Naive thymus-derived CD4-positive, alpha-beta T cell (primary cell): Measurements from ENCODE around the gene SHC3. TPM values are rescaled to one million over a fixed set of nuclear protein-coding genes. Genes with fewer than 3 reads are reported as not detected.
"Not testable (repeated sequence)": the region's sequence is repeated elsewhere in the genome, so short reads cannot be mapped to it uniquely, and the experiment has no call there.

Experiments used
- ATAC-seq: fragments of 150-1000 bp; cut with Tn5 transposase; 2 replicates; pipeline ENCODE4 v1.10.0; 2021; ENCODE audit warnings: mild to moderate bottlenecking, moderate library complexity
- CTCF ChIA-PET: fragments of 350-600 bp; sonication (Branson Sonifier 250); formaldehyde crosslinking; loops from one replicate; lab custom pipeline; 2021; ENCODE audit warnings: antibody characterized with exemption; lab: Charles Lee
- POLR2A ChIA-PET: fragments of 350-600 bp; sonication (Branson Sonifier 250); formaldehyde crosslinking; loops from one replicate; lab custom pipeline; 2021; ENCODE audit warnings: antibody characterized with exemption, inconsistent platforms; lab: Charles Lee
- DNase-seq, 9 donors: peaks; one replicate each; pipeline versions ENCODE4 v3.0.0 to v3.0.0-alpha.2; 2020 to 2022; ENCODE audit warnings: mixed read lengths in 1 of 9
- H3K27ac ChIP-seq: one replicate; pipeline ENCODE4 v1.7.0; 2013; ENCODE audit warnings: mild to moderate bottlenecking, low read depth, low read length, moderate library complexity
- H3K27me3 ChIP-seq, 2 donors: one replicate each; pipeline ENCODE4 v1.7.0; 2013; ENCODE audit warnings: low read length in 2 of 2, mild to moderate bottlenecking in 2 of 2, moderate library complexity in 2 of 2; ENCODE audit not compliant: control insufficient read depth in 2 of 2, insufficient read depth in 2 of 2
- H3K36me3 ChIP-seq, 3 experiments: 1 replicate in 2 of 3; 2 replicates in 1 of 3; pipeline ENCODE4 v1.7.0; 2013; ENCODE audit warnings: low read length in 3 of 3, mild to moderate bottlenecking in 3 of 3, moderate library complexity in 1 of 3; ENCODE audit not compliant: insufficient read depth in 3 of 3, control insufficient read depth in 2 of 3
- H3K4me1 ChIP-seq, 2 donors: one replicate each; pipeline ENCODE4 v1.7.0; 2013; ENCODE audit warnings: low read length in 2 of 2, mild to moderate bottlenecking in 2 of 2, moderate library complexity in 1 of 2; ENCODE audit not compliant: control insufficient read depth in 2 of 2, insufficient read depth in 2 of 2
- H3K4me3 ChIP-seq: 2 replicates; pipeline ENCODE4 v1.7.0; 2013; ENCODE audit warnings: mild to moderate bottlenecking, low read length
- H3K9me3 ChIP-seq, 3 experiments: 1 replicate in 2 of 3; 2 replicates in 1 of 3; pipeline ENCODE4 v1.7.0; 2013; ENCODE audit warnings: low read length in 3 of 3; ENCODE audit not compliant: control insufficient read depth in 2 of 3
- H3K27ac Mint-ChIP-seq, 9 donors: one replicate each; pipeline ENCODE4 v1.8.0; 2020 to 2022; ENCODE audit warnings: mixed read lengths in 9 of 9, mild to moderate bottlenecking in 8 of 9, moderate library complexity in 5 of 9, inconsistent platforms in 2 of 9
- H3K27me3 Mint-ChIP-seq, 5 donors: one replicate each; pipeline ENCODE4 v1.8.0; 2021 to 2022; ENCODE audit warnings: mixed read lengths in 5 of 5, mild to moderate bottlenecking in 1 of 5
- H3K36me3 Mint-ChIP-seq, 5 donors: one replicate each; pipeline ENCODE4 v1.8.0; 2020 to 2022; ENCODE audit warnings: mixed read lengths in 5 of 5, mild to moderate bottlenecking in 3 of 5, inconsistent platforms in 1 of 5
- H3K4me1 Mint-ChIP-seq, 7 donors: one replicate each; pipeline ENCODE4 v1.8.0; 2020 to 2022; ENCODE audit warnings: mixed read lengths in 7 of 7, mild to moderate bottlenecking in 3 of 7, inconsistent platforms in 1 of 7
- H3K4me3 Mint-ChIP-seq, 10 donors: one replicate each; pipeline ENCODE4 v1.8.0; 2020 to 2022; ENCODE audit warnings: mild to moderate bottlenecking in 10 of 10, mixed read lengths in 10 of 10, moderate library complexity in 6 of 10, inconsistent platforms in 2 of 10
- H3K9me3 Mint-ChIP-seq, 11 donors: one replicate each; pipeline ENCODE4 v1.8.0; 2020 to 2022; ENCODE audit warnings: mixed read lengths in 11 of 11, mild to moderate bottlenecking in 4 of 11, inconsistent platforms in 1 of 11, moderate library complexity in 1 of 11
- intact Hi-C, 2 donors: fragments of 100-400 bp; cut with micrococcal nuclease; formaldehyde crosslinking; loops; one replicate each; pipeline ENCODE4 v1.15.1; 2023
- polyA plus RNA-seq, 2 donors: library from polyadenylated mRNA; unstranded; fragments of 300-500 nt; fragmentation: Illumina TruSeq; gene quantifications; one replicate each; pipeline ENCODE4 v1.2.3, GENCODE V29; 2021
- total RNA-seq, 6 experiments: library from RNA in 5 of 6; stranded (reverse) in 5 of 6; gene quantifications; 1 replicate in 5 of 6; 2 replicates in 1 of 6; pipeline ENCODE4 v1.2.3 and lab custom pipeline; 2021 to 2026

SHC3 gene
- total and polyA plus RNA-seq, 7 experiments from 2014 or later = 0.02 to 0.11 (median 0.07) TPM; not detected in 3

DNA sequence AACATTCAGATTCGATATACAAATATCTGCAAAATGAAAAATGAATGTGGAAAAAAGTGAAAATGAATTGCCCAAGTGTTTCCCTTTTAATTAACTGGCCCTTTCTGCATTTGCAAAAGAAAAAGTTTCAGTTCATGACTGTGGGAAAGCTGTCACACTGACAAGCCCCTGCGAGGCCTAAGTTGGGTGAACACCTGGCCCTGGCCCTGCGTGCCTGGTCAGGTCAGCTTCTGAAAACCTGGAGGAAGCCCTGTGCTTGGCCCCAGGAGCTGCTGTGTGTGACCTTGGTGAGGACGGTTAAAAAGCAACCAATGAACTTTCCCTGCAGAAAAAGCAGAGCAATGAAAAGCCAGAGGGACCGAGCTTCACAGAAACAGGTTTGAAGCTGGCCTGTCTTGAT is 41.0 kb upstream of the SHC3 start:
- no peak for ATAC-seq
- Mint-ChIP-seq H3K9me3 (no peaks in the 10 kb centered on the region), H3K4me1 (no peaks in the 10 kb centered on the region), H3K4me3 (no peak overlapping the region), H3K27ac (no peak overlapping the region), H3K27me3 (peaks cover 0 to 8% (median 3%) of the 10 kb centered on the region in 5 donors), H3K36me3 (peaks cover 0 to 2% (median 0%) of the 10 kb centered on the region in 5 donors)
- ChIA-PET CTCF (no interaction called here), POLR2A (no interaction called here)
- H3K27ac ChIP-seq = no peak overlapping the region
- H3K27me3 ChIP-seq = no peaks in the 10 kb centered on the region
- no peaks in the 10 kb centered on the region for H3K36me3 ChIP-seq
- H3K4me3 ChIP-seq = no peak overlapping the region
- intact Hi-C loops = no loop called here
- H3K4me1 ChIP-seq = no peaks in the 10 kb centered on the region
- DNase-seq = no peak
- no peaks in the 10 kb centered on the region for H3K9me3 ChIP-seq

DNA sequence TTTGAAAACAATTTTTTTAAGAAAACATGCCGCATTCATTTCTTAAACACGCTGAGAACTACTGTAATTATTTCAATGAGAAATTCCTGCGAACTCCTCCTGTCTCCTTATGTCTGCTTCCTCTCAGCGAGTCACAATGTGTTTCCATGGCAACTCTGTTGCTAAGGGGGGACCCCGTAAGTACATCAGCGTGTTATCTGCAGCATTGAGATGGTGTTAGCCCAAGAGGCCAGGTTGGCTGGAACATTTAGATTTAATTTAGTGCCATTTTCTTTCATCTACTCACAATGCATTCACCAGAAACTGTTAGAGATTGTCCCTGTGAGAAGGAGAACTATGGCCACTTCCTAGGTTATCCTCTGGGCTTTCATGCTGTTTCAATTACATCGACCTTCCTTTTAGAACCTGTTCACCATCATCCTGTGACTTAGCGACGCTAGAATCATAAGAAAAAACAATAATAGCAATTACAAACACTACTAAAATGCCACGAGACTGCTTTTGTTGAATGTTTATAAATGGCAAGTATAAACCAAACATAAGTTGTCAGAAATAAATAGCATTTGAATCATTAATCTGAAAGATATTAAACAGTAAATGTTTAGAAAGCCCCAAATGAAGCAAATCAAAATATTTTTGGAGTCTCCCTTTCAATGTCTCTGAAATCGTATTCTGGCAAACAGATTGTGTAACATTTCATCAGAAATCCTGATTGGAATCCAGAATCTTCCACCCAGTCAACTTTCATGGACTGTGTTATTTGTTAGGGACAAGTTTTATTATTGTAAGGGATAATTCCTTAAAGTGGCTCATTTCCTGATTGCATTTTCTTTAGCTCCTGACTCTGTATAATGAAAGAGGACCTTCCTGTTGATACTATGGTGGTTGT is 39.7 kb upstream of the SHC3 start:
- Mint-ChIP-seq H3K36me3 (peaks cover 0 to 5% (median 0%) of the 10 kb centered on the region in 5 donors), H3K4me1 (no peaks in the 10 kb centered on the region), H3K27me3 (peaks cover 0 to 8% (median 6%) of the 10 kb centered on the region in 5 donors), H3K9me3 (no peaks in the 10 kb centered on the region), H3K27ac (no peak overlapping the region), H3K4me3 (no peak overlapping the region)
- H3K4me1 ChIP-seq = no peaks in the 10 kb centered on the region
- H3K27ac ChIP-seq = no peak overlapping the region
- CTCF ChIA-PET = no interaction called here
- POLR2A ChIA-PET = no interaction called here
- H3K4me3 ChIP-seq = no peak overlapping the region
- DNase-seq (no peak), ATAC-seq (no peak)
- intact Hi-C loops = no loop called here
- H3K27me3 ChIP-seq = no peaks in the 10 kb centered on the region
- H3K36me3 ChIP-seq = no peaks in the 10 kb centered on the region
- no peaks in the 10 kb centered on the region for H3K9me3 ChIP-seq

DNA sequence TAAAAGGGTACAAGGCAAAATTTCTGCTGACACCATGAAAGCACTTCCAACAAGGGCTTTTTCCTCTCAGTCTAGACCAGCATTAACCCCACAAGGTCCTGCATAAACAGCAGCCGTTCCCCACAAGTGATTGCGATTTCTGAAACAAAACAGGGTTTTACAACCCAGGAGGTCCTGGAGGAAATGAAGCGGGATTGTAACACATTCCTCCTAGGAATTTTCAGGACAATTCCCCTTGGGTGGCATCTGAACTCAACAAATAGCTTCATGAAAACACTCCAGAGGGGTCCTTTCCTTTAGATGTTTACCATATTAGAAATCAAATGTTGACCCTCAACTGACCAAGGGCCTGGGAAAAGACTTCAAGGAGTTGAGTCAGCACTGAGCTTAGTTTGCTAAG is 36.7 kb upstream of the SHC3 start:
- no peaks in the 10 kb centered on the region for H3K4me1 Mint-ChIP-seq
- no peaks in the 10 kb centered on the region for H3K4me1 ChIP-seq
- H3K4me3 Mint-ChIP-seq = no peak overlapping the region
- no peak for DNase-seq
- H3K9me3 Mint-ChIP-seq = peaks cover 0 to under 1% (median 0%) of the 10 kb centered on the region in 11 donors
- H3K27me3 Mint-ChIP-seq = peaks cover 0 to 8% (median 6%) of the 10 kb centered on the region in 5 donors
- intact Hi-C loops = no loop called here
- no peak overlapping the region for H3K27ac Mint-ChIP-seq
- no peaks in the 10 kb centered on the region for H3K36me3 ChIP-seq
- ATAC-seq = no peak
- no peak overlapping the region for H3K27ac ChIP-seq
- no peaks in the 10 kb centered on the region for H3K27me3 ChIP-seq
- ChIA-PET CTCF (no interaction called here), POLR2A (no interaction called here)
- no peak overlapping the region for H3K4me3 ChIP-seq
- H3K9me3 ChIP-seq = no peaks in the 10 kb centered on the region
- H3K36me3 Mint-ChIP-seq = peaks cover 0 to 7% (median under 1%) of the 10 kb centered on the region in 5 donors

DNA sequence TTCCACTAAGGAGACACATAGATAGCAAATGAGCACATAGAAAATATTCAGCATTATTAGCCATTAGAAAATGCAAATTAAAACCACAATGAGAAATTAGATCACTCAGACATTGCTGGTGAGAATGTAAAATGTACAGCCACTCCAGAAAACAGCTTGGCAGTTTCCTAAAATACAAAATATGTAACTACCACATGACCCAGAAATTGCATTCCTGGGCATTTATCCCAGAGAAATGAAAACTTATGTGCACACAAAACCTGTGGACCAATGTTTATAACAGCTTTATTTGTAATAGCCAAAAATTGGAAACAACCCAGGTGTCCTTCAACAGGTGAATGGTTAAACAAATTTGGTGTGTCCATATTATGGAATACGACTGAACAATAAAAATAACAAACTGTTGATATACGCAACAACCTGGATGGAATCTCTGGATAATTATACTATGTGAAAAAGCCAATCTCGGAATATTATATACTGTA is 34.8 kb upstream of the SHC3 start:
- ChIA-PET POLR2A (no interaction called here), CTCF (no interaction called here)
- Histone ChIP-seq H3K4me3 (no peak overlapping the region), H3K27me3 (no peaks in the 10 kb centered on the region), H3K9me3 (no peaks in the 10 kb centered on the region), H3K4me1 (no peaks in the 10 kb centered on the region), H3K27ac (no peak overlapping the region), H3K36me3 (no peaks in the 10 kb centered on the region)
- Mint-ChIP-seq H3K4me3 (no peak overlapping the region), H3K36me3 (peaks cover 0 to 7% (median 2%) of the 10 kb centered on the region in 5 donors), H3K4me1 (no peaks in the 10 kb centered on the region), H3K9me3 (peaks cover 0 to 2% (median 0%) of the 10 kb centered on the region in 11 donors), H3K27me3 (peaks cover 0 to 8% (median 6%) of the 10 kb centered on the region in 5 donors), H3K27ac (no peak overlapping the region)
- DNase-seq (no peak), ATAC-seq (no peak)
- intact Hi-C loops = no loop called here

DNA sequence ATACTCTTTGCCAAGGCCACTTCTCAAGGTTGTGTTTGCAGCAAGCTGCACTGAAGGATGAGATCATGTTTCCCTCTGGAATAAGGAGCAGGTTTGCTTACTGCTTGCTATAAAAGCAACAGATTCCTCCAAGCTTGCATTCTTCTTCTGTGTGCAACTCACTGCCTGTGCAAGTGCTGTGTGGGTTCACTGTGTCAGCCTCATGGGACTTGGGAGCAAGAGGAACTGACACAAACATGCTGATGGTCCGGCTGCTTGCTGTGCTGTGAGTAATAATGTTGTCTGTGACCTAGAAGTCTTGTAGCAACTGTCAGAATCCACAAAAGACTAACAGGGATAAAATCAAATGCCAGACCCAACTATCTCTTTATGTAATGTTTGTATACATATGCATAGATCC is 33.6 kb upstream of the SHC3 start:
- Histone ChIP-seq H3K4me3 (no peak overlapping the region), H3K4me1 (no peaks in the 10 kb centered on the region), H3K9me3 (no peaks in the 10 kb centered on the region), H3K27me3 (no peaks in the 10 kb centered on the region), H3K36me3 (no peaks in the 10 kb centered on the region), H3K27ac (no peak overlapping the region)
- peaks cover 0 to 2% (median 0%) of the 10 kb centered on the region in 11 donors for H3K9me3 Mint-ChIP-seq
- no peak for ATAC-seq
- intact Hi-C loops = no loop called here
- ChIA-PET POLR2A (no interaction called here), CTCF (no interaction called here)
- H3K4me1 Mint-ChIP-seq = no peaks in the 10 kb centered on the region
- no peak for DNase-seq
- peaks cover 0 to 8% (median 6%) of the 10 kb centered on the region in 5 donors for H3K27me3 Mint-ChIP-seq
- no peak overlapping the region for H3K27ac Mint-ChIP-seq
- H3K4me3 Mint-ChIP-seq = no peak overlapping the region
- peaks cover 0 to 7% (median 2%) of the 10 kb centered on the region in 5 donors for H3K36me3 Mint-ChIP-seq

DNA sequence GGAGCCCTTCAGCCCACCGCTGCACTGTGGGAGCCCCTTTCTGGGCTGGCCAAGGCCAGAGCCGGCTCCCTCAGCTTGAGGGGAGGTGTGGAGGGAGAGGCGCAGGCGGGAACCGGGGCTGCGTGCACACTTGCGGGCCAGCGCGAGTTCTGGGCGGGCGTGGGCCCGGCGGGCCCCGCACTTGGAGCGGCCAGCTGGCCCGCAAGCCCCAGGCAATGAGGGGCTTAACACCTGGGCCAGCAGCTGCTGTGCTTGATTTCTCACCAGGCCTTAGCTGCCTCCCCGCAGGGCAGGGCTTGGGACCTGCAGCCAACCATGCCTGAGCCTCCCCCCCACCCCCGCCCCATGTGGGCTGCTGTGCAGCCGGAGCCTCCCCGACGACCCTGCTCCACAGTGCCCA is 30.7 kb upstream of the SHC3 start:
- CTCF ChIA-PET, H3K4me3 ChIP-seq, H3K27ac Mint-ChIP-seq, intact Hi-C loops, H3K27ac ChIP-seq, H3K9me3 Mint-ChIP-seq, H3K4me1 Mint-ChIP-seq, ATAC-seq, DNase-seq, POLR2A ChIA-PET, H3K4me3 Mint-ChIP-seq, H3K27me3 ChIP-seq, H3K9me3 ChIP-seq, H3K36me3 ChIP-seq, H3K27me3 Mint-ChIP-seq, H3K4me1 ChIP-seq, H3K36me3 Mint-ChIP-seq: not testable (repeated sequence)

DNA sequence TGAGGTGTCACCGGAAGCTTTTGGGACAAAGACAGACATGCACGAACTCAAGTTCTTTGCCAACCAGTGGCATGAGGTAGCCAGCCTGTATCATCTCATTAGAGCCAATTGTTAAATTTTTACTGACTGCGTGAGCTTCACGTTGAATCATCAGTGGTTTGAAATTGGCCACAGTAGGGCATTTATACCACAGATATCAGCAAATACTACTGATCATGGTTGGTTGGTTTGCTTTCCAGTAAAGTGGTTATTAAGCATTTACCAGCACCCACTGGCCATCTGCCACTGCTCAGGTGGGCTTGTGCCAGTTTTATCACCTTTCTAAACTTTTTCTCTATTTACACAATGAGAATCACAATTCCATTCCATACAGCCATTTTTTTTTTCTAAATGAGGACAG is 28.4 kb upstream of the SHC3 start:
- H3K4me3 Mint-ChIP-seq = no peak overlapping the region
- ATAC-seq (no peak), DNase-seq (no peak)
- ChIA-PET CTCF (no interaction called here), POLR2A (no interaction called here)
- Histone ChIP-seq H3K27me3 (no peaks in the 10 kb centered on the region), H3K4me1 (no peaks in the 10 kb centered on the region), H3K27ac (no peak overlapping the region), H3K4me3 (no peak overlapping the region), H3K36me3 (no peaks in the 10 kb centered on the region), H3K9me3 (no peaks in the 10 kb centered on the region)
- peaks cover 0 to 5% (median 0%) of the 10 kb centered on the region in 5 donors for H3K36me3 Mint-ChIP-seq
- peaks cover 0 to 4% (median 0%) of the 10 kb centered on the region in 5 donors for H3K27me3 Mint-ChIP-seq
- intact Hi-C loops = no loop called here
- peaks cover 0 to 14% (median 5%) of the 10 kb centered on the region in 11 donors for H3K9me3 Mint-ChIP-seq
- H3K27ac Mint-ChIP-seq = no peak overlapping the region
- no peaks in the 10 kb centered on the region for H3K4me1 Mint-ChIP-seq
